ENCODE data around the gene PIP5K1A. TPM values are rescaled to one million over a fixed set of nuclear protein-coding genes. Genes with fewer than 3 reads are reported as not detected.
A peak's percentile ranks its signal among the peaks of the same experiment; 100 is the strongest.

PIP5K1A gene
- total and polyA plus RNA-seq, 2 of the 8 experiments (the other 6 are each of a cell fraction or from before 2014, with no cell fraction given): 87.5 to 105 TPM

DNA sequence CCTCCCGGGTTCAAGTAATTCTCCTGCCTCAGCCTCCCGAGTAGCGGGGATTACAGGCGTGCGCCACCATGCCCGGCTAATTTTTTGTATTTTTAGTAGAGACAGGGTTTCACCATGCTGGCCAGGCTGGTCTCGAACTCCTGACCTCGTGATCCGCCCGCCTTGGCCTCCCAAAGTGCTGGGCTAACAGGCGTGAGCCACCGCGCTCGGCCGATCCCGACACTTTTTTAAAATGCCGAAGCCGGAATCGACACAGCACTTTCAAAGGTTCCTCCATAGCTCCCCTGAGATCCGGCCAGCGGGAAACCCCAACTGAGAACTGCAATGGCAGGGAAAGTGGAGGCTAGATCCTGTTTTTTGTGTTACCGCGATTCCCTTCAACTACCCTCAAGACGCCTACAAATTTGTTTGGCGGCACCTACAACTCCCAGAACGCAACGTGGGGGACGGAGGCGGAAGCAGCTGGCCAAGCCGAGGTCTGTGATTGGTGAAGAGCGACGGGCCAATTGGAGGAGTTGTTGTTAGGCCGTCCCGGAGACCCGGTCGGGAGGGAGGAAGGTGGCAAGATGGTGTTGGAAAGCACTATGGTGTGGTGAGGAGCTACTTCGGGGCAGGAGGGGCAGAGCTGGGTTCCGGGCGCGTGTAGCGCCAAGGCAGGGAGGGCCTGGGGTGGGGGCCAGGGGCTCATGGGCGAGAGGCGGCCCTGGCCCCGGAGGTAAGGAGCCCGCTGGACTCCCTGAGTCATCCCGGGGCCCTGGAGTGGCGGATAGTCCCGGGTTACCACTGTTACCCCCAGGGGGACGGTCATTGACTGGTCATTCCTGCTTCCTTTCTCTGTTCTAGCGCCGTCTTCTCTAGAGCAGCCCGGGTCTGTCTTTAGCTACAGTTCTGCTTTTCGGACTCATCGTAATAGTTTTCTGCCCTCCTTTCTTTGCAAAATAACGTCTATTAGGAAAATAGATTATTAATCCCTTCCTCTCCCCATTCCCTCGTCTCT is 56.2 kb downstream of the PIP5K1A start, which contains the start of gene PSMD4 (continued):
- TF ChIP-seq, protein P1, sequence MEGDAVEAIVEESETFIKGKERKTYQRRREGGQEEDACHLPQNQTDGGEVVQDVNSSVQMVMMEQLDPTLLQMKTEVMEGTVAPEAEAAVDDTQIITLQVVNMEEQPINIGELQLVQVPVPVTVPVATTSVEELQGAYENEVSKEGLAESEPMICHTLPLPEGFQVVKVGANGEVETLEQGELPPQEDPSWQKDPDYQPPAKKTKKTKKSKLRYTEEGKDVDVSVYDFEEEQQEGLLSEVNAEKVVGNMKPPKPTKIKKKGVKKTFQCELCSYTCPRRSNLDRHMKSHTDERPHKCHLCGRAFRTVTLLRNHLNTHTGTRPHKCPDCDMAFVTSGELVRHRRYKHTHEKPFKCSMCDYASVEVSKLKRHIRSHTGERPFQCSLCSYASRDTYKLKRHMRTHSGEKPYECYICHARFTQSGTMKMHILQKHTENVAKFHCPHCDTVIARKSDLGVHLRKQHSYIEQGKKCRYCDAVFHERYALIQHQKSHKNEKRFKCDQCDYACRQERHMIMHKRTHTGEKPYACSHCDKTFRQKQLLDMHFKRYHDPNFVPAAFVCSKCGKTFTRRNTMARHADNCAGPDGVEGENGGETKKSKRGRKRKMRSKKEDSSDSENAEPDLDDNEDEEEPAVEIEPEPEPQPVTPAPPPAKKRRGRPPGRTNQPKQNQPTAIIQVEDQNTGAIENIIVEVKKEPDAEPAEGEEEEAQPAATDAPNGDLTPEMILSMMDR (IDR thresholded peaks at IDR 0.05; ENCODE audit: control extremely low read depth in 1 of 3, insufficient read depth in 1 of 3, low read depth in 1 of 3, low read length in 3 of 3): no peak
- peak; percentile 61 for TF ChIP-seq TAF7 (optimal IDR thresholded peaks at IDR 0.05; ENCODE audit: borderline replicate concordance, low read depth, low read length)
- TF ChIP-seq RXRA (IDR thresholded peaks at IDR 0.05; ENCODE audit: insufficient read depth, low read depth, low read length): no peak
- no peak for TF ChIP-seq ATF2 (IDR thresholded peaks at IDR 0.05; ENCODE audit: low read length)
- no peak; the same call in 1 of the 2 replicates for TF ChIP-seq SP4 (IDR thresholded peaks at IDR 0.05; ENCODE audit: low read length)
- no peak for TF ChIP-seq SRF (IDR thresholded peaks at IDR 0.05; ENCODE audit: low read depth, low read length)
- no peak for TF ChIP-seq RAD21 (IDR thresholded peaks at IDR 0.05 in 1 of 2, conservative IDR thresholded peaks at IDR 0.05 in 1 of 2; ENCODE audit: low read depth in 2 of 2, low read length in 2 of 2)
- no peak for TF ChIP-seq SIRT6 (IDR thresholded peaks at IDR 0.05; ENCODE audit: low read length)
- TF ChIP-seq JUND (IDR thresholded peaks at IDR 0.05; ENCODE audit: low read length): no peak
- peak; percentile 58; the same call in 1 of the 2 replicates for TF ChIP-seq KDM1A (IDR thresholded peaks at IDR 0.05; ENCODE audit: borderline replicate concordance, low read length)
- TF ChIP-seq TAF1 (IDR thresholded peaks at IDR 0.05; ENCODE audit: low read depth, low read length): peak; percentile 95
- TF ChIP-seq POLR2A (IDR thresholded peaks at IDR 0.05; ENCODE audit: control extremely low read depth in 1 of 2, low read depth in 2 of 2, low read length in 2 of 2): peak; percentile 91 to 98
- peak; percentile 99 for TF ChIP-seq POLR2AphosphoS5 (IDR thresholded peaks at IDR 0.05; ENCODE audit: low read depth, low read length)
- no peak for TF ChIP-seq TCF12 (IDR thresholded peaks at IDR 0.05; ENCODE audit: low read depth, low read length)
- TF ChIP-seq BRCA1 (IDR thresholded peaks at IDR 0.05; ENCODE audit: low read depth, low read length): no peak
- no peak for TF ChIP-seq SUZ12 (IDR thresholded peaks at IDR 0.05; ENCODE audit: low read length)
- TF ChIP-seq TEAD4 (IDR thresholded peaks at IDR 0.05; ENCODE audit: low read depth, low read length): no peak
- peak; percentile 71 for TF ChIP-seq SIX5 (IDR thresholded peaks at IDR 0.05; ENCODE audit: low read depth, low read length)
- peak; percentile 90 for TF ChIP-seq CHD2 (IDR thresholded peaks at IDR 0.05; ENCODE audit: low read length)

Measured in H1 (cell line).